NCI-H1694 treated with DMSO at 0.1 percent for 48 hours (cell line): ENCODE measurements around the gene ESRRB.

Experiments
- DNase-seq: peaks from one replicate; lab custom pipeline; 2025; lab: John Stamatoyannopoulos, UW

ESRRB gene

DNA sequence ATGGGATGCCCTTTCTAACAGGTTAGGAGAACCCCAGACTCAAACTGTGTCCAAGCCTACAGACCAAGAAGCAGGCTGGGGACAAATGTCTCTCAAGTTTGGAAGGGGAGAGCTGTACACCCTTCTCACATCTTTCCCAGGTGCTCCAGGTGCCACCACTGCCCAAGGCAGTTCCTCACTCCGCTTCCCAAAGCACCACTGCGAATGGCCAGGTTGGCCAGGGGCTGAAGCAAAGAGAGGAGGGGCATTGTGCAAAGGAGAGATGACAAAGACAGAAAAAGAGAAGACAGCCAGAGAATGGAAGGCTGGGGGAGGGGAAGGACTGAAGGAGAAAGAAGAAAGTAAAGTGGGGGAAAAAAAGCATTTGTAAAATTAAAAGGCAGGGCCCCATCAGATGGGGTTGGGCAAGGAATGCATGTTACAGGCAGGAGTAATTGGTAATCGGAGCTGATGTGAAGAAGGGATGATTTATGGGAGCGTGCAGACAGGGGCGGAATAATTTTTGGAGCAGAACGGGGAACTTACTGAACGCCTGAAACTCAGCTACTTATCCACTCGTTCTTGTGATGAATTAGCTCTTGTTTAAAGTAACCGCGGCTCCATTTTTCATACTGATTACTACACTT lies 165.8 kb downstream of the ESRRB start:
- DNase-seq: no peak

DNA sequence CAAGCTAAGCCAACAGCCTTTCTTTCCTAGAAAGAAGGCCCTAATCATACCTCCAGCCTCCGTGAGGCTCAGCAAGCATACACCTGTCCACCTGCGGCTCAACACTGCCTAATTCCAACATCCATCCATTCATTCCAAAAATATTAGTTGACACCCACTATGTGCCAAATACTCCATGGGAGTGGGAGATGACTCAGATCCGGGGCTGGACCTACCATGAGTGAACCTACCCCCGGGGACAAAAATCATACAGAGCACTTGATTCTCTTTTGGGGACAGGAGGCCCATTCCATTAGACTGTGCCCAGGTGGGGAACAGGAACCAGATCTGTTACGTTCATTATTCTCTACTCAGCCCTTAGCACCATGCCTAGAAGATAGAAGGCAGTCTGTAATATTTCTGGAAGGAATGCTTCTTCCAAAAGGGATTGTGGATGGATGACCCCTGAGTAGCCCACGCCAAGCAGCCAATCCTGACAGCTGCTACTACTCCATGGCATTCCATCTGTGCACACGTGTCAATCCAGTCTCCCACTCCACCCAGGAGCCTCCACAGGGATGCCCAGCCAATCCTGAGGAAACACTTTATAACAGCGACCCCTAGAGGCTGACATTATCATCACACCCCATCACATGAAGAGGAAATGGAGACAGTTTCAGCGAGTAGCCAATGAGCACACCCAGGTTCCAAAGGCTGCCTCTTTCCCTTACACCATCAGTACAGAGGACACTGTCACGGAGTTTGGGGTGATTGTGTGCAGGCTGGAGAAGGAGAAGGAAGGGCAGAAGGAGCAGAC lies 170.7 kb downstream of the ESRRB start:
- peak; percentile 80 for DNase-seq

DNA sequence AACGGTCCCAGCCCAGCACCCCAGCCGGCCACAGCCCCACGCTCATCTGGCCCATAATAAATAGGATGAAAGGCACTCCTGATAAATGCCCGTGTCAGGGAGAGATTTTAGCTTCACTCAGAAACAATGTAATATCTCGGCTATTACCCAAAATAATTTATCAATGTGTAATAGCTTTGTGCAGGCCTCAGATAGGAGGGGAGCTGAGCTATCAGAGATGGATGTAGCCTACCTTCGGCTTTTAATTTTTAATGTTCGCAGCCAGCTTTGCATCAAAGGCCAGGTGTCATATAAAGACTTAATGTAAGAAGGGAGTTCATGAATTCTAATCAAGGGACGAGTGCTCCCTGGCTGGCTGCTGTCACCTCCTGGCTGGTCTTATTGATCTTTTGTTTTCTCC lies 171.9 kb downstream of the ESRRB start:
- DNase-seq: no peak

DNA sequence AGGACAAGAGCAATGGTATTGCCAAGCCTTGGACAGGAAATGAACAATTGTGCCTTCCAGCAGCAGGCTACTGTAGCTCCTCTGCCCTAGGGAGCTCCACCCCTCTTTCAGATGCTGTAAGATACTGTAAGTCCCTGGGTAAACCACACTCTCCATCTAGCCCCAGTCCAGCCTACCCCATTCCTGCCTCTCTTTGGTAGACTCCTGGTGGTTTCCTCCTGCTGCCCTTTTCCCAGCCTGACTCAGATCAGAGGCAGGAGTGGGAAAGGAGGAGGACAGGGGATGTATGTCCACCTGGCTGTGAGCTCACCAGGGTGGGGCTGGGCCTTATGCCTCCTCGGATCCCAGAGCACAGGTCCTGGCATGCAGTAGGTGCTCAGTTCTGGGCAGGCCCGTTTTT lies 174.6 kb downstream of the ESRRB start:
- DNase-seq: no peak

DNA sequence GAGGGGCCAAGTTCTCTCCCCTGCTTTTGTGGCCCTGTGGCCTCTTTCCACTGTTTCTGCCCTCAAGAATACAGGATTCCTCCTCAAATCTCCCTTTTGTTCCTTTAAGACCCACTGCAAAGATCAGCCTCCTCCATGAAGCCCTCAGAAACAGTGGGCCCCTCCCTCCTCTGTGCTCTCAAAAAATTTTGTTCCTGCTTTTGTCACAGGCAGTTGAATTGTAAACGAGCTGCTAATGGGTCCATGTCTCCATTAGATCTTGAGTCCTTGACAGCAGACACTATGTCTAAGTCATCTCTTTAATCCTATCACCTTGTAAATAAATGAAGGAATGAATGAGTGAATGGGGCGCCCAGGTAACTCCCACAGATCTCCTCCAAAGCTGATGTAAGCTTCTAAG lies 175.2 kb downstream of the ESRRB start:
- DNase-seq: no peak
